GM19324 (cell line): ENCODE results near the gene SPATA9.

Experiments used
- ATAC-seq: cut with Tn5 transposase; IDR thresholded peaks from one replicate; pipeline ENCODE4 v1.9.1; 2021; ENCODE audit warnings: mild to moderate bottlenecking, moderate library complexity; ENCODE audit not compliant: unreplicated experiment, low FRiP score

SPATA9 gene

GRCh38 chr5:95689680-95690079 is 6.9 kb upstream of the SPATA9 start:
- ATAC-seq = no peak

GRCh38 chr5:95686651-95687050 is 3.9 kb upstream of the SPATA9 start:
- ATAC-seq = no peak

- no peak for ATAC-seq
Measured at GRCh38 chr5:95684361-95684760, 1.6 kb upstream of the SPATA9 start.

GRCh38 chr5:95673081-95673480 is 9.7 kb downstream of the SPATA9 start:
- no peak for ATAC-seq

- no peak for ATAC-seq
Measured at GRCh38 chr5:95672641-95673040, 10.2 kb downstream of the SPATA9 start.

GRCh38 chr5:95671826-95672225 is 11.0 kb downstream of the SPATA9 start:
- no peak for ATAC-seq

GRCh38 chr5:95670568-95670967 is 12.2 kb downstream of the SPATA9 start:
- no peak for ATAC-seq

GRCh38 chr5:95669985-95670384 is 12.8 kb downstream of the SPATA9 start:
- no peak for ATAC-seq

GRCh38 chr5:95669540-95669939 is 13.3 kb downstream of the SPATA9 start:
- ATAC-seq = no peak

GRCh38 chr5:95668728-95669127 is 14.1 kb downstream of the SPATA9 start:
- ATAC-seq = no peak

GRCh38 chr5:95668216-95668615 is 14.6 kb downstream of the SPATA9 start:
- no peak for ATAC-seq

- ATAC-seq = no peak
Measured at GRCh38 chr5:95667678-95668077, 15.1 kb downstream of the SPATA9 start.

GRCh38 chr5:95667061-95667618 is 15.7 kb downstream of the SPATA9 start:
- ATAC-seq = no peak

- ATAC-seq = no peak
Measured at GRCh38 chr5:95664204-95664786, 18.5 kb downstream of the SPATA9 start.

- ATAC-seq = no peak
Measured at GRCh38 chr5:95662946-95663345, 19.8 kb downstream of the SPATA9 start.

- no peak for ATAC-seq
Measured at GRCh38 chr5:95660060-95660459, 22.7 kb downstream of the SPATA9 start.

- ATAC-seq = no peak
Measured at GRCh38 chr5:95655575-95655974, 27.2 kb downstream of the SPATA9 start.

- ATAC-seq = no peak
Measured at GRCh38 chr5:95654196-95654595, 28.6 kb downstream of the SPATA9 start.

GRCh38 chr5:95652849-95653248 is 29.9 kb downstream of the SPATA9 start:
- ATAC-seq = no peak

GRCh38 chr5:95649842-95650620 is 32.8 kb downstream of the SPATA9 start:
- ATAC-seq = no peak

- no peak for ATAC-seq
Measured at GRCh38 chr5:95649274-95649673, 33.5 kb downstream of the SPATA9 start.
